ENCODE results near the gene SEC14L2. TPM values are rescaled to one million over a fixed set of nuclear protein-coding genes. Genes with fewer than 3 reads are reported as not detected.

The SEC14L2 gene
- total and polyA plus RNA-seq, 10 of the 15 experiments (the other 5 are each of a cell fraction or from before 2014, with no cell fraction given), result 0.08 to 4.0 (median 0.48) TPM

- DNase-seq (ENCODE audit: low read depth, low spot score), result no peak
Observed at GRCh38 chr22:30429887-30430286, 33.1 kb downstream of the SEC14L2 start.

More at GRCh38 chr22:30429887-30430286, 33.1 kb downstream of the SEC14L2 start:
- 38% methylated on average over 4 of the region's 4 CpGs for WGBS (ENCODE audit: insufficient coverage, insufficient replicate concordance, low lambda C conversion rate, missing lambda C conversion rate)
- intact Hi-C loops (cut with micrococcal nuclease; ENCODE audit: unreplicated experiment), result no loop called here
- Histone ChIP-seq H3K9ac (ENCODE audit: control insufficient read depth, insufficient read depth, low read length) (no peak overlapping the region), H3K27ac (ENCODE audit: control insufficient read depth, insufficient read depth) (no peak overlapping the region), H3K27me3 (replicated peaks in 1 of 2; ENCODE audit: control insufficient read depth in 2 of 2, insufficient read depth in 2 of 2, low read length in 1 of 2) (no peaks in the 10 kb centered on the region), H3K4me3 (no peak overlapping the region), H2AFZ (ENCODE audit: control insufficient read depth, low read depth, low read length) (no peak overlapping the region), H3K79me2 (ENCODE audit: control insufficient read depth, insufficient read depth, low read length) (peaks cover 18% of the 10 kb centered on the region), H3K36me3 (ENCODE audit: control insufficient read depth in 2 of 2, insufficient read depth in 2 of 2, low read length in 1 of 2) (peaks cover 3 to 11% of the 10 kb centered on the region in 2 experiments; a peak in 2 of 4 replicates), H4K20me1 (ENCODE audit: control insufficient read depth, insufficient read depth) (no peaks in the 10 kb centered on the region), H3K4me2 (ENCODE audit: control insufficient read depth, insufficient read depth) (no peak overlapping the region), H3K9me3 (replicated peaks; ENCODE audit: control insufficient read depth, insufficient read depth, low read length) (no peaks in the 10 kb centered on the region; the same call in 2 of the 3 replicates), H3K4me1 (ENCODE audit: control insufficient read depth, insufficient read depth, low read length) (peaks cover 7% of the 10 kb centered on the region)
- no peak for FAIRE-seq
- ATAC-seq, result no peak
- TF ChIP-seq HDAC6 (IDR thresholded peaks at IDR 0.05; ENCODE audit: unreplicated experiment) (no peak), CREB1 (IDR thresholded peaks at IDR 0.05; ENCODE audit: low read depth) (no peak), BHLHE40 (IDR thresholded peaks at IDR 0.05; ENCODE audit: borderline replicate concordance in 1 of 2, low read depth in 2 of 2, low read length in 1 of 2) (no peak), ASH2L (IDR thresholded peaks at IDR 0.05; ENCODE audit: borderline replicate concordance, low read depth) (no peak), SIX5 (IDR thresholded peaks at IDR 0.05; ENCODE audit: low read depth, low read length, severe bottlenecking) (no peak), BRCA1 (IDR thresholded peaks at IDR 0.05; ENCODE audit: low read depth, low read length) (no peak), KAT2A (conservative IDR thresholded peaks at IDR 0.05; ENCODE audit: control insufficient read depth, low read depth, low read length) (no peak), TCF3 (IDR thresholded peaks at IDR 0.05; ENCODE audit: borderline replicate concordance, insufficient read depth, low read depth, low read length) (no peak), ZNF207 (IDR thresholded peaks at IDR 0.05; ENCODE audit: borderline replicate concordance) (no peak), NR2C2 (IDR thresholded peaks at IDR 0.05; ENCODE audit: borderline replicate concordance, control insufficient read depth, insufficient read length, low read depth) (no peak), ZNF217 (IDR thresholded peaks at IDR 0.05) (no peak), ZNF384 (IDR thresholded peaks at IDR 0.05; ENCODE audit: borderline replicate concordance, low read depth, low read length) (no peak)
- TF ChIP-seq, protein P1, sequence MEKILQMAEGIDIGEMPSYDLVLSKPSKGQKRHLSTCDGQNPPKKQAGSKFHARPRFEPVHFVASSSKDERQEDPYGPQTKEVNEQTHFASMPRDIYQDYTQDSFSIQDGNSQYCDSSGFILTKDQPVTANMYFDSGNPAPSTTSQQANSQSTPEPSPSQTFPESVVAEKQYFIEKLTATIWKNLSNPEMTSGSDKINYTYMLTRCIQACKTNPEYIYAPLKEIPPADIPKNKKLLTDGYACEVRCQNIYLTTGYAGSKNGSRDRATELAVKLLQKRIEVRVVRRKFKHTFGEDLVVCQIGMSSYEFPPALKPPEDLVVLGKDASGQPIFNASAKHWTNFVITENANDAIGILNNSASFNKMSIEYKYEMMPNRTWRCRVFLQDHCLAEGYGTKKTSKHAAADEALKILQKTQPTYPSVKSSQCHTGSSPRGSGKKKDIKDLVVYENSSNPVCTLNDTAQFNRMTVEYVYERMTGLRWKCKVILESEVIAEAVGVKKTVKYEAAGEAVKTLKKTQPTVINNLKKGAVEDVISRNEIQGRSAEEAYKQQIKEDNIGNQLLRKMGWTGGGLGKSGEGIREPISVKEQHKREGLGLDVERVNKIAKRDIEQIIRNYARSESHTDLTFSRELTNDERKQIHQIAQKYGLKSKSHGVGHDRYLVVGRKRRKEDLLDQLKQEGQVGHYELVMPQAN (conservative IDR thresholded peaks at IDR 0.05), result no peak
- TF ChIP-seq, protein P2, sequence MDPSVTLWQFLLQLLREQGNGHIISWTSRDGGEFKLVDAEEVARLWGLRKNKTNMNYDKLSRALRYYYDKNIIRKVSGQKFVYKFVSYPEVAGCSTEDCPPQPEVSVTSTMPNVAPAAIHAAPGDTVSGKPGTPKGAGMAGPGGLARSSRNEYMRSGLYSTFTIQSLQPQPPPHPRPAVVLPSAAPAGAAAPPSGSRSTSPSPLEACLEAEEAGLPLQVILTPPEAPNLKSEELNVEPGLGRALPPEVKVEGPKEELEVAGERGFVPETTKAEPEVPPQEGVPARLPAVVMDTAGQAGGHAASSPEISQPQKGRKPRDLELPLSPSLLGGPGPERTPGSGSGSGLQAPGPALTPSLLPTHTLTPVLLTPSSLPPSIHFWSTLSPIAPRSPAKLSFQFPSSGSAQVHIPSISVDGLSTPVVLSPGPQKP (IDR thresholded peaks at IDR 0.05; ENCODE audit: low read depth, low read length), result no peak
- TF ChIP-seq, protein P3, sequence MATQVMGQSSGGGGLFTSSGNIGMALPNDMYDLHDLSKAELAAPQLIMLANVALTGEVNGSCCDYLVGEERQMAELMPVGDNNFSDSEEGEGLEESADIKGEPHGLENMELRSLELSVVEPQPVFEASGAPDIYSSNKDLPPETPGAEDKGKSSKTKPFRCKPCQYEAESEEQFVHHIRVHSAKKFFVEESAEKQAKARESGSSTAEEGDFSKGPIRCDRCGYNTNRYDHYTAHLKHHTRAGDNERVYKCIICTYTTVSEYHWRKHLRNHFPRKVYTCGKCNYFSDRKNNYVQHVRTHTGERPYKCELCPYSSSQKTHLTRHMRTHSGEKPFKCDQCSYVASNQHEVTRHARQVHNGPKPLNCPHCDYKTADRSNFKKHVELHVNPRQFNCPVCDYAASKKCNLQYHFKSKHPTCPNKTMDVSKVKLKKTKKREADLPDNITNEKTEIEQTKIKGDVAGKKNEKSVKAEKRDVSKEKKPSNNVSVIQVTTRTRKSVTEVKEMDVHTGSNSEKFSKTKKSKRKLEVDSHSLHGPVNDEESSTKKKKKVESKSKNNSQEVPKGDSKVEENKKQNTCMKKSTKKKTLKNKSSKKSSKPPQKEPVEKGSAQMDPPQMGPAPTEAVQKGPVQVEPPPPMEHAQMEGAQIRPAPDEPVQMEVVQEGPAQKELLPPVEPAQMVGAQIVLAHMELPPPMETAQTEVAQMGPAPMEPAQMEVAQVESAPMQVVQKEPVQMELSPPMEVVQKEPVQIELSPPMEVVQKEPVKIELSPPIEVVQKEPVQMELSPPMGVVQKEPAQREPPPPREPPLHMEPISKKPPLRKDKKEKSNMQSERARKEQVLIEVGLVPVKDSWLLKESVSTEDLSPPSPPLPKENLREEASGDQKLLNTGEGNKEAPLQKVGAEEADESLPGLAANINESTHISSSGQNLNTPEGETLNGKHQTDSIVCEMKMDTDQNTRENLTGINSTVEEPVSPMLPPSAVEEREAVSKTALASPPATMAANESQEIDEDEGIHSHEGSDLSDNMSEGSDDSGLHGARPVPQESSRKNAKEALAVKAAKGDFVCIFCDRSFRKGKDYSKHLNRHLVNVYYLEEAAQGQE (IDR thresholded peaks at IDR 0.05; ENCODE audit: low read depth, low read length), result no peak
- RAD21 ChIA-PET (ENCODE audit: unreplicated experiment), result interaction anchor here (0.8 kb wide), 1 partner anchor 38 kb away, joined by 3 read pairs; no protein-coding TSS in a partner anchor
- SMC1A ChIA-PET (ENCODE audit: uncharacterized antibody, unreplicated experiment), result no interaction called here
- in situ Hi-C loops (cut with MboI), result no loop called here
- CTCF ChIA-PET, result interaction anchor here (0.6 kb wide), 1 partner anchor 167 kb away, joined by 3 read pairs; no protein-coding TSS in a partner anchor
- POLR2A ChIA-PET, result interaction anchor here (0.6 kb wide), 1 partner anchor 178 kb away, joined by 3 read pairs; no protein-coding TSS in a partner anchor
- BruUV-seq (replicated peaks), result no TSS peak

Measured in GM12878 (cell line).